ENCODE measurements around the gene PIF1.
A peak's percentile ranks its signal among the peaks of the same experiment; 100 is the strongest.
"Not testable (repeated sequence)": the region's sequence is repeated elsewhere in the genome, so short reads cannot be mapped to it uniquely, and the experiment has no call there.

The PIF1 gene

GRCh38 chr15:64808785-64809453 lies 16.5 kb downstream of the PIF1 start:
- peak in 1 of 3 experiments; percentile 48 for DNase-seq

GRCh38 chr15:64807751-64808222 lies 17.7 kb downstream of the PIF1 start:
- DNase-seq, result no peak

GRCh38 chr15:64807051-64807749 lies 18.2 kb downstream of the PIF1 start:
- no peak for DNase-seq

GRCh38 chr15:64806509-64806908 lies 18.9 kb downstream of the PIF1 start:
- DNase-seq, result no peak

GRCh38 chr15:64804619-64805018 lies 20.8 kb downstream of the PIF1 start:
- no peak for DNase-seq

- DNase-seq, result no peak
Measured at GRCh38 chr15:64803526-64803925, 21.9 kb downstream of the PIF1 start.

GRCh38 chr15:64800476-64800875 lies 25.0 kb downstream of the PIF1 start:
- no peak for DNase-seq

- DNase-seq, result not testable (repeated sequence)
Measured at GRCh38 chr15:64798905-64799304, 26.5 kb downstream of the PIF1 start.

GRCh38 chr15:64795921-64796320 lies 29.5 kb downstream of the PIF1 start:
- not testable (repeated sequence) for DNase-seq

GRCh38 chr15:64795299-64795698 lies 30.1 kb downstream of the PIF1 start:
- DNase-seq, result not testable (repeated sequence)

GRCh38 chr15:64792282-64792681 lies 33.2 kb downstream of the PIF1 start:
- peak in 1 of 3 experiments; percentile 53 for DNase-seq

GRCh38 chr15:64791401-64791800 lies 34.0 kb downstream of the PIF1 start:
- DNase-seq, result no peak

- no peak for DNase-seq
Measured at GRCh38 chr15:64783796-64784195, 41.7 kb downstream of the PIF1 start.

- no peak for DNase-seq
Measured at GRCh38 chr15:64782751-64783150, 42.7 kb downstream of the PIF1 start.

- no peak for DNase-seq
Measured at GRCh38 chr15:64781299-64781698, 44.1 kb downstream of the PIF1 start.

- DNase-seq, result no peak
Measured at GRCh38 chr15:64780600-64781156, 44.8 kb downstream of the PIF1 start.

- no peak for DNase-seq
Measured at GRCh38 chr15:64779630-64780029, 45.8 kb downstream of the PIF1 start.

GRCh38 chr15:64779024-64779423 lies 46.4 kb downstream of the PIF1 start:
- no peak for DNase-seq

- DNase-seq, result no peak
Measured at GRCh38 chr15:64776402-64776786, 49.1 kb downstream of the PIF1 start.

- DNase-seq, result peak in 2 of 3 experiments; percentile 46 to 59
Measured at GRCh38 chr15:64775551-64776401, 49.7 kb downstream of the PIF1 start, which contains the start of gene RBPMS2. TSS of gene RBPMS2 (minus strand) at chr15:64775589. CDS start at chr15:64775319, 270 bp downstream.

GRCh38 chr15:64774629-64775493 lies 50.6 kb downstream of the PIF1 start:
- peak in 2 of 3 experiments; percentile 47 to 61 for DNase-seq

Data from NCI-H1417 (cell line).